Suppressor macrophage treated with lipopolysaccharide for 4 hours (primary cell): ENCODE results near the gene ABCA5.
A peak's percentile ranks its signal among the peaks of the same experiment; 100 is the strongest.
"Not testable (repeated sequence)": the region's sequence is repeated elsewhere in the genome, so short reads cannot be mapped to it uniquely, and the experiment has no call there.

ENCODE experiments used
- DNase-seq: peaks from one replicate; pipeline ENCODE4 v3.0.0-alpha.2; 2020

The ABCA5 gene

GRCh38 chr17:69326377-69327059, 415 bp downstream of the ABCA5 start:
- DNase-seq: peak; percentile 28

GRCh38 chr17:69325518-69326376, 1.2 kb downstream of the ABCA5 start:
- DNase-seq: no peak

GRCh38 chr17:69323806-69324205, 3.1 kb downstream of the ABCA5 start:
- no peak for DNase-seq

- DNase-seq: no peak
Observed at GRCh38 chr17:69320908-69321238, 6.1 kb downstream of the ABCA5 start.

GRCh38 chr17:69320210-69320907, 6.6 kb downstream of the ABCA5 start:
- DNase-seq: no peak

- DNase-seq: no peak
Observed at GRCh38 chr17:69317625-69318024, 9.3 kb downstream of the ABCA5 start.

GRCh38 chr17:69314246-69315065, 12.5 kb downstream of the ABCA5 start:
- no peak for DNase-seq

- DNase-seq: no peak
Observed at GRCh38 chr17:69305177-69305576, 21.8 kb downstream of the ABCA5 start.

- DNase-seq: no peak
Observed at GRCh38 chr17:69302682-69303081, 24.3 kb downstream of the ABCA5 start.

- no peak for DNase-seq
Observed at GRCh38 chr17:69300222-69300621, 26.7 kb downstream of the ABCA5 start.

GRCh38 chr17:69298120-69298722, 28.7 kb downstream of the ABCA5 start:
- DNase-seq: not testable (repeated sequence)

GRCh38 chr17:69287168-69287567, 39.8 kb downstream of the ABCA5 start:
- no peak for DNase-seq

- DNase-seq: no peak
Observed at GRCh38 chr17:69286257-69286656, 40.7 kb downstream of the ABCA5 start.

- no peak for DNase-seq
Observed at GRCh38 chr17:69284646-69285045, 42.3 kb downstream of the ABCA5 start.

- no peak for DNase-seq
Observed at GRCh38 chr17:69282002-69282401, 44.9 kb downstream of the ABCA5 start.

GRCh38 chr17:69276279-69276678, 50.7 kb downstream of the ABCA5 start:
- DNase-seq: not testable (repeated sequence)

- DNase-seq: no peak
Observed at GRCh38 chr17:69275751-69276150, 51.2 kb downstream of the ABCA5 start.

- DNase-seq: no peak
Observed at GRCh38 chr17:69271023-69271422, 55.9 kb downstream of the ABCA5 start.

GRCh38 chr17:69269131-69269998, 57.6 kb downstream of the ABCA5 start:
- DNase-seq: peak; percentile 69

- DNase-seq: no peak
Observed at GRCh38 chr17:69268543-69269014, 58.4 kb downstream of the ABCA5 start.

- peak; percentile 4 for DNase-seq
Observed at GRCh38 chr17:69267219-69267618, 59.7 kb downstream of the ABCA5 start.
